ENCODE data around the gene OR2V1.
A peak's percentile ranks its signal among the peaks of the same experiment; 100 is the strongest.
"Not testable (repeated sequence)": the region's sequence is repeated elsewhere in the genome, so short reads cannot be mapped to it uniquely, and the experiment has no call there.

OR2V1 gene

DNA sequence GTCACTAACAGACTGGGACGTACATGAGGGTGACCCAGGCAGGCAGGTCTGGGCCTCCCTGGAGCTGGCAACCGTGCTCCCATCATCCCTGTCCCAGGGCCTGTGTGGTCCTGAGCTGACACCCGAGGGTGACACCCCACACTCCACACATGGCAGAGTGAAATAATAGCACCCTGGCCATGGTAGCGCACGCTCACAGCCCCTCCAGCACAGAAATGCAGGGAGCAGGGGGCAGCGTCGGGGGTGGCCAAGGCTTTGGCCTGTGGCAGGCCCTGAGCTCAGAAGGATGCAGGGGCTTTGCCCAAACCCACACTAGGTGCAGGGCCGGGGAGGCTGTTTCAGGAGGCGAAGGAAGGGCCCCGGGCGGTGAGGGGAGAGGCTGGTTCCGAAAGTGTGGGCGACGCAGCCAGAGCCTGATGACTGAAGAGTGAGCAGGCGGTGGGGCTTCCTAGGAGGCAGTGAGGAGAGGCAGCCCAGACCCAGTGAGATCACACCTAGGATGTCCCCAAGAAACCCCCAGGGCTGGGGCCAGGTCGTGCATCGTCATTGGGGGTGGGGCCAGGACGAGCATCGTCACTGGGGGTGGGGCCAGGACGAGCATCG lies 29.3 kb upstream of the OR2V1 start:
- DNase-seq = peak; percentile 3

DNA sequence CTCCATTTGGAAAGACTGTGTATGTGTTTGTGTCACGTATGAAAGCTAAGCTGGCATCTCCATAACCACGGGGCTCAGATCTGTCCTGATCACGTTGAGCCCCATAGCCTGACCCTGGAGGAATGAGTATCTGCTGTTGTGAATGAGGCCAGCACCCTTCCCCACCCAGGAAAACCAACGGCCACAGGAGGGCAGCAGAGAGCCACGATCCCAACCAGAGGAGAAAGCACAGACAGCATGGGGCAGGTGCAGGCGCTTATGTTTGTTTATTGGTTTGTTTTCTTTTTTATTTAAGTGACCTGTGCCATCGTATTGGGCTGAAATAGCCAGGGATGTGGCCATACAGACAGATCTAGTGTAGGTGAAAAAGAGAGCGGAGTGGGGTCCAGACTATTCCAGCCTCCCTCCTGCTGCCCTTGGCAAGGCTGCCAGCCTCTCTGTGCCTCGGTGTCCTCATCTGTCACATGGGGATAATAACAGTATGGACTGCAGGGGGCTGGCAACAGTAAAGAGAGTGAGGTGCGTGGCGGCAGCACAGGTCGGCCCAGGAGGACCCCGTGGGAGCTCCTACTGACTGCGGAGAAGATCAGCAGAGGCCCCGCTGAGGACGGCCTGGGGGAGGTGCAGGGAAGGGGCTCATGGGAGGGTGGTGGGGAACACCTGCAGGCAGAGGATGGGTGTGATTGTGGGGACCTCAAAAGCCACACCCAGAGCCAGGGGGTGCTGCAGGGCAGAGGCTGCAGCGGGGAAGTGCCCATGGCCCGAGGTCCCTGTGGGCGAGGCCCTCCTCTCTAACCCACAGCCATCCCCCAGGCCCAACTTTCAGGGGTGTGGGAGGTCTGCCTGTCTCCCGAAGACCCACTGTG lies 28.6 kb upstream of the OR2V1 start:
- peak; percentile 25 for DNase-seq

DNA sequence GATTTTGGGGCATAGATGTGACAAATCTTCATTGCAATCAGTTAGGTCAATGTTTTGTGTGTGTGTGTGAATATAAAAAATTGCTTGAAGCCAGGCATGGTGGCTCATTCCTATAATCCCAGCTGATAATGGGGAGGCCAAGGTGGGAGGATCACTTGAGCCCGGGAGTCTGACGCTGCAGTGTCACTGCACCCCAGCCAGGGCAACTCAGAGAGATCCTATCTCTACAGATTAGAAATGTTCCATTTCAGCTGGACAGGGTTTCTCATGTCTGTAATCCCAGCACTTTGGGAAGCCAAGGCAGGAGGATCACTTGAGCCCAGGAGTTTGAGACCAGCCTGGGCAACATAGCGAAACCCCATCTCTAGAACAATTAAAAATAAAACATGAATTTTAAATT lies 27.9 kb upstream of the OR2V1 start:
- no peak for DNase-seq

DNA sequence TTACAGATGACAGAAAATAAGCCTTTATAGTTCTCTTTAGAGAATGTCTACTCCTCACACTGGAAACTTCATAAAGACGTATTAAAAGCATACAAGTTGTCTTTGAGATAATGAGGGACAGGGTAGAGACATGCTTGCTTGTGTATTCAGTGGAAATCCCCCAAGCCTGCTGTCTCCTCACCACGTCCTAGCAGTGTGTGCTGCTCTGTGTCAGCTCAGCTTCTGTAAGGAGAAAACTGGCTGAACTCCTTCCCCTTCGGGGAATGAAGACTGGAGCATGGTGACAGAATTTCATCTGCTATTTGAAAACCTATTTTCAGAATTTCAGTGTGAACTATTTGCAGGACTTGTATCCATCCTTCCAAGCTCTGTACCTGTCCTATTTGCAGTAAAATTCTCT lies 25.8 kb upstream of the OR2V1 start:
- no peak for DNase-seq

DNA sequence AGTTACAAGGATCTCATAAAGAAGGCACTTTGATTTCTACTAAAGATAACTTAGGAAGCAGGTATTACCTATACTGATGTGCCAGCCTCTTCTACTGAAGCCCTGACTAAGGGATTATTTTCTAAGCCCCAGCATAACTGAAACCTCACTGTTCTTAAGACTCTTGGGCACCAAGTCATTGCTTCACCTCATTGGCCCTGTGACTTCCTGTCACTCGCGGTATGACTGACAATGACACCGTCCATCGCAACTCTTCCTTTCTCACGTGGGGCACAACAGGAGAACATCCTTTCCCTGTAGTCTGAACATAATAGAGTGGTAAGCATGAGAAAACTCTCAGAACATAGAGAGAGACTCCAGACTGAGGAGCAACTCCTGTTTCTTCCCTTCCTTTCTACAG lies 22.8 kb upstream of the OR2V1 start:
- no peak for DNase-seq

DNA sequence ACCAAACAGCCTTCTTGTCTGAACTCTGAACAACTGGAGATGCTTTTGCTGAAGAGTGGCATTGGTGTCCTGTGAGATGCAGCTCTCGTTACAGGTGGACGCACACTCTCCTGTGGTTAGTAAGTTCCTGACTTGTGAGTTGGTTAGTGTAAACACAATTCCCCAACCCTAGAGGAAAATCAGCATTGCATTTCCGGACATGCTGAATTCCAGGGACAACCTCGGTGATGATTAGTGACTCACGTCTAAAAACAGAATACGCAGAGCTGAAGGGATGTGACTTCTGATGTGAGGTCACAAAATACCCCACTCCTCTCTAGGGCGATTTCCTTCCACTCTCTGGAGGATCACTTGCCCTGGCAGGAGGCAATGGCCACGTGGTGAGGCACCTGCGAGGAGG lies 21.4 kb upstream of the OR2V1 start:
- DNase-seq = no peak

DNA sequence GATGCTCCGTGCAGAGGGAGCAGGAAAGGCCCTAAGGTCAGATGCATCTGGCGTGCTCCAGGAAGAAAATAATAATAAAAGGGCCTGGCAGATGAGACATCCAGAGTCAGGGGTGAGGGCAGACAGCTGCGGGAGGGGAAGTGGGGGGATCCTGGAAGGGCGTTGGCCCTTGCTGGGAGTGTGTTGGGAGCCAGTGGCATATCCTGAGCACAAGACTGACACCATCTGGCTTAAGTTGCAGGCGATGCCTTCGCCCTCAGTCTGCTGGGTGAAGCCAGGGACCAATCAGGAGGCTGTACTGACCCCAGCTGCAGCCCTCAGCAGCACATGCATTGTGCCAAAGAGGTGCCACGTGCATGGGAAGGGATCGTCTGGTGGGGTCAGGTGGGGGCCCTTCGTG lies 20.2 kb upstream of the OR2V1 start:
- peak; percentile 2 for DNase-seq

DNA sequence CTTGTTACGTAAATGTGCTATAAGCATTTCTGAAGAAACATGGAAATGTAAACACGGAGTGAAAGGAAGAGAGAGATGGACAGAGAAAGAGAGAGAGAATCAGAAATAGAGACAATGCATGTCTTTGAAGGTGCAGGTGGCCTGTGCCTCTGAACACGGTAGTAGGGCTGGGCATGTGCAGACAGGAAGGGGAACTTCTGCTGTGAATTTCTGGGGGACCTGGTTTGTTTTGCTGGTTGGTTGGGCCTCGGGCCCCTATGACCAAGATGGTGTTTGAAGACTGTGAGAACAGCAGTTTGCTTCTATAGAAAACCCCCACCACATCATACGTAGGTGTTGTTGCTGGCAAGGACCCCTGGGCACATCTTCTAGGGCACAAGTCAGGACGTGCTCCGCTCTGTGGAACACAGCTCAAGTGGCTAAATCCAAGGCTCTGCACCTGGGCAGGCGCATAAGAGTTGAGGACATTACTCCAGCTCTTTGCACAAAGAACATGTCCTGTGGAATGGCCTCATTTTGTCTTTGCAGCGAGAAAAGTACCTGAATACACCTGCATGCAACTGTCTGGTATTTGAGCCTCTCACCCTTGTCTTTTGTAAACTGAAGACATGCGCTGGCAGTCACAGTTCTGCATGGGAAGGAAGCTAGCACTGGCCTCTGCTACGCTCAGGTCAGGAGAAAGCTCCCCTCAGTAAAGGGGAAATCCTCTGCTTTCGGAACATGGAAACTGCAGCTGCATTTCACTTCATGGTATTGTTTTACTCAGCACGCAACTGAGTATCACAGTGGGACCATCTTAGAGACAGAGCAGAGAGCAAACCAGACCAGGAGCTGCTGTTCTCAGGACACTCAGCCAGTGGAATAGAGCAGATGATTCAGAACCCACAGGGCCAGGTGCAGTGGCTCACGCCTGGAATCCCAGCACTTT lies 19.1 kb upstream of the OR2V1 start:
- DNase-seq = no peak

DNA sequence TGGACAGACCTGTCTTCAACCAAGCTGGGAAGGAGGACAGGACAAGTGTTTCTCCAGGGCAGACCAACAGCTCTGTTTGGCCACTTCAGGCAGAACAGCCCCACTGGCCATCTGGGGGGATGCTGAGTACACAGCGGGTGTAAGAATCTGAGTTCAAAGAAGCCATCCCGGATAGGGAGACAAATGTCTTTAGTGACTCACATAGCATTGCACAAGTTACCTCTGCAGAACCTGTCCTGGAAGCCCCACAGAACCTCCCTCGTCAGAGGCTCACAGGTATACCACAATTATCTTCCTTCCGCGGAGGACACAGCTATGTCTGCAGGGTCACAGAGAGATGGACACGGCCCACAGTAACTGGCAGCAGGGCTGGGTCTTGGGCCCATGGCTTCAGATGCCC lies 18.4 kb upstream of the OR2V1 start:
- no peak for DNase-seq

DNA sequence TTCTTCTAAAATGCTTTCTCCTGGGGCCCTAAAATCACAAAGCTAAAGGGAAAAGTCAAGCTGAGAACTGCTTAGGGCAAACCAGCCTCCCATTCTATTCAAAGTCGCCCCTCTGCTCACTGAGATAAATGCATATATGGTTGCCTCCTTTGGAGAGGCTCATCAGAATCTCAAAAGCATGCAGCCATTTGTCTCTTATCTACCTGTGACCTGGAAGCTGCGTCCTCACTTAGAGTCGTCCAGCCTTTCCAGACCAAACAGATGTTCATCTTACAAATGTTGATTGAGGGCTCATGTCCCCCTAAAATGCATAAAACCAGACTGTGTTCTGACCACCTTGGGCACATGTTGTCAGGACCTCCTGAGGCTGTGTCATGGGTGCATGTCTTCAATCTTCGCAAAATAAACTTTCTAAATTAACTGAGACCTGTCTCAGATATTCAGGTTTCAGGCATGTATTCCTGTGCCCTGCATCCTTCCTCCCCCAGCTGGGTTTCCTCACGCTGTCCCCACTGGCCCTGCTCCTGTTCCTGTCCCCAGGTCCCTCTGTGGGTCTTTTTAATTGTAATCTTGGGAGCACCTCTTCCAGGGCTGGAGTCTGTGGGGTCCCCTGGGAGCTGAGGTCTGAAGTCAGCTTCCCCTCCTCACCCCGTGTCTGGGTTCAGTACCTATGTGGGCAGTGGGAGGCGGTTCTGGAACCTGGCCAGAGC lies 16.1 kb upstream of the OR2V1 start, which contains the start of gene OR2V2:
OR2V2 (plus strand) TSS at position 660 of the 710 bp plus-strand sequence. CDS start 7,357 bp downstream, outside the sequence.
- not testable (repeated sequence) for DNase-seq

DNA sequence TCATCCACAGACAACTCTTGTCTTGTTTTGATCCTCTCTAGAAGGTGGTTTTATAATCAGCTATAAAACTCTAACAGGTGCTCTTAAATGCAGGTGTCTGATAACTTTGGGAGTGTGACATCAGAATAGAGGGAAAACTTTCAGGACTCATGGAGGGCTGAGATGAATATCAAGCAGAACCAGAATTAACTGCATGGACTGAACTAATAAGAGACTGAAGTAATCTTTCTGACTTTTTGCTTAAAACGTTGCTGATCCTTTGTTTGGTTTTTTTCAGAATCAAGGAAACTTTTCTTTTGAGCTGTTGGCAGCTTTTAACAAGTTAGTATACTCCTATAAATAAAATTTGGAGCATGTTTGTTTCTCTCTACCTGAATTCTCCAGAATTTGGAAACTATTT lies 14.2 kb upstream of the OR2V1 start:
- no peak for DNase-seq

DNA sequence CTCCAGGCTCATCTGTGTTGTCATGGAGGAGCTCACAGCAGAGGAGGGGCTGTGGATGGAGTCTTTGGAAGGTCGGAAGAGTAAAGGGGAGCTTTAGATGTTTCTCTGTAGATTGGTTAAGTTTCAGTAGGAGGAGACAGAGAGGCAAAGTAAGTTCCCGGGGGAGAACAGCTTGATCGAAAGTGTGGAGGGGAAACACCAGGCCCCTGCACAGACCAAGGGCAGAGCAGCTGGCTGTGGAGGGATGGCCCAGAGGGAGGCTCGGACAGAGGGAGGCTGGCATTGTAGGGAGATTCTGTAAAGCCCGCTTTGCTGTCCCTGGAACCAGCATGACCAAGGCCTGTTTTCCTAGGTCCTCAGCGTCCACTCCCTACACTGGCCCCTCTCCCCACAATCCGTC lies 11.1 kb upstream of the OR2V1 start:
- DNase-seq = no peak

DNA sequence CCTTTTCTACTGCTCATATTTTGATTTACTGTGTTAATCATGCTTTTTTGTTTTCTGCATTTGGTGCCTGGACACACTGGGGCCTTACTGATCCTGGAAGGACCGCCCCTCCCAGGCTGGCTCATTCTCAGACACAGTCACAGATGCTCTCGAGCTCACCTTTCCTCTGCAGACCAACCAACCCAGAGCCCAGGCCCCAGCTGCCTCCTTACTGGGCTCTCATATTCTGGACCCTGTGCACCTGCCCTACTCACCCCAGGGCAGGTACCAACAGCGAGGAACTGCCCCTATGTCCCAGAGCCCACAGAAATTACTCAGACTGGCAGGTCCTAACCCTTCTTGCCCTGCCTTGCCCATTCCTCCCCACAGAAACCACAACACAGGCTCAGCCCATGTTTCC lies 9.8 kb upstream of the OR2V1 start:
- DNase-seq = no peak

DNA sequence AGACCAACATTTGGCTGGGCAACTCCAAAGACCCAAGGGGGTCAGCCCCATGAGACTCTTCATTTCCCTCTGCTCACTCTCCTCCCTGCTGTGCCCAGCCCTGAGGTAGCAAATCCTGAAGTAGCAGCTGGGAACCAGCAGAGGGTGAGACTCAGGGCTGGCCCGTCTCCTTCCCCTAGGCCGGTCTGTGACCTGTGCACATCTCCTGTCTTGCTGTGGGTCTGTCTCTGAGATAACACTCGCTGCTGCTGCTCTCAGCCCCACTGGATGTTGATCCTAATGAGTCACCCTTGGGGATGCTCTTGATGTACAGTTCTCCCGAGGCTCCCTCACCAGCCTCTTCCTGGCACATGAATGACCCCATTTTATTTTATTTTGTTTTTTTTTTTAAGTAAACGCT lies 7.3 kb upstream of the OR2V1 start:
- DNase-seq = no peak

DNA sequence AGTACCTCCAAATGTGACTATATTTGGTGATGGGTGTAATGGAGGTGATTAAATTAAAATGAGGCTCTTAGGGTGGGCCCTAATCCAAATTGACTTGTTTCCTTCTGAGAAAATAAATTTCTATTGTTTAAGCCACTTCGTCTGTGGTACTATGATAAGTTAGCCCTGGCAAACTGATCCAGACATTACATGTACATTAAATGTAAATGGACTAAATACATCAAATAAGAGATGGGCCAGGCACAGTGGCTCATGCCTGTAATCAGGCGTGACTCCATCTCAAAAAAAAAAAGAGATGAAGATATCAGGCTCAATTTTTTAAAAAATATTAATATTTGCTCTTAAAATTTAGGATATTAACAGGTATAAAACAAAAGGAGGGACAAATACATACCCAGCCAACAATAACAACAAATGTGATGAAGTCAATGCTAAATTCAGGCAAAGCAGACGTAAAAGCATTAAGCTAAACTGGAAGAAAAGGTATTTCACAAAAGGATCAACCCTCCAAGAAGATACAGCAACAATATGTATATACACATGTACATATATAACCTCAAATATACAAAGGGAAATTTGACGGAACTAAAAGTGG lies 5.5 kb upstream of the OR2V1 start:
- no peak for DNase-seq

DNA sequence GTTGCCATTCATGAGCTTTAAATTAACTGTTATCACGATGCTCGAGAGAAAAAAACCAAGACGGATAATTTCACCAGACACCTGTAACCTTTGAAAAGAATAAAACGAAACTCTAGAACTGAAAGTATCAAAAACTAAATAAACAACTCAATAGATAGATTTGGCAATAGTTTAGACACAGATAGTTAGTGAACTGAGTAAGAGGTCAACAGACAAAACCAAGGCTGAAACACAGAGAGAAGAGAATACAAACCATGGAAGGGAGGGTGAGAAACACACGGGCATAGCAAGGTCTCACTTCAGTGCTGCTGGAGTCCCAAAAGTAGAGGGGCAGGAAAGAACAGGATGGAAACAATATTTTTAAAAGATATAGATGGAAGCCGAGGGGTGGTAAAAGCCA lies 3.3 kb upstream of the OR2V1 start:
- no peak for DNase-seq

DNA sequence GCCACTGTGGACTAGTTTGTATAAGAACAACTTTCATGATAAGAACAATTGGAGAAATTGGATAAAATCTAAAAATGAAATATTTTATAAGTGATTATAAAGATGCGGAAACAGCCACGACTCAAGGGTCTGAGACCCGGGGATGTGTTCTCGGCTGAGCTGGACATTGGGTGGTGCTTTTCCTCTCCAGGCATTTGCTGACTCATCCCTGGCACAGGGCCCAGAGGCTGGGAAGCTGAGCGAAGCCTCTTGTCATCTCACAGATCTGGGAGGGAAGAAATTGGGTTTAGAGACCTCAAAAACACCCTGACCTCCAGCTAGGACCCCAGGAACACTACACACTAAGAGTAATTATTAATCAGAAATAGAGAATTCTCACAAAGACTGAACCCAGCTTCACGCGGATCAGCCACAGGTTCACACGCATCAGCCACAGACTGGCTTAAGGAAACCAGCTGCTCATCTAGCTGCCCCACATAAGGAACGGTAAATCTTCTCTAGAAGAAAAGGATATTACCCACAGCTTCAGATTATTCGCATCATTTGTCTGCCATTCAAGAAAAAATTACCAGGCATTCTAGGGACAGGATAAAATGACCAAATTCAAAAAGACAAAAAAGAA lies 2.8 kb upstream of the OR2V1 start:
- DNase-seq = peak; percentile 24

DNA sequence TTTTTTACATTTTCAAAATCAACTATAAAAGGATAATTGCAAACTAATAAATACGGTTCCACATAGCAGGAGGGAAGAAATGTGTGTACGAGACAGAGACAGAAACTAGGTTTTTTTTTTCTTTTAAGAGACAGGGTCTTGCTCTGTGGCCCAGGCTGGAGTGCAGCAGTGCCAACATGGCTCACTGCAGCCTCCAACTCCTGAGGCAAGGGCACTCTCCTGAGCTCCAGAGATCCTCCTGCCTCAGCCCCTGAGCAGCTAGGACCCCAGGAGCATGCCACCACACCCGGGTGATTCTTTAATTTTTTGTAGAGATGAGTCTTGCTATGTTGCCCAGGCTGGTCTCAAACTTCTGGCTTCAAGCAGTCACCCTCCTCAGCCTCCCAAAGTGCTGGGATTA lies 2.1 kb upstream of the OR2V1 start:
- DNase-seq = no peak

DNA sequence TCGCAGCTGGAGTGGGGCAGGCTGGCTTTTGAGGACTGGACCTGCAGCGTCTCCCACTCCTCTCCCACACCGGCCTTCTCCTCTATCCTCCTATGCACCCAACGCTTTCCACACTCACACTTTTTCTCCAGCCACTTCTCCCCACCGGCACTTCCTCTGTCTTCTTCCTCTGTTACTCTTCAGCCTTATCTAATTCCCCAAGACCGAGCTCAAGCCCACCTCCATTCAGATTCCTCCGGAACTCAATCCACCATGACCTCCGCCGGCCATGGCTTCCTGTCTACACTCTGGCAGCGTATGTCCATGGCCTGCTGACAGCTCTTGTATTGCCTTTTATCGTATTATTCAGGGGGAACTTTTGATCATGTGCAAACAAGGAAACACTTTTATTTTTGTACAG lies 545 bp upstream of the OR2V1 start:
- no peak for DNase-seq

DNA sequence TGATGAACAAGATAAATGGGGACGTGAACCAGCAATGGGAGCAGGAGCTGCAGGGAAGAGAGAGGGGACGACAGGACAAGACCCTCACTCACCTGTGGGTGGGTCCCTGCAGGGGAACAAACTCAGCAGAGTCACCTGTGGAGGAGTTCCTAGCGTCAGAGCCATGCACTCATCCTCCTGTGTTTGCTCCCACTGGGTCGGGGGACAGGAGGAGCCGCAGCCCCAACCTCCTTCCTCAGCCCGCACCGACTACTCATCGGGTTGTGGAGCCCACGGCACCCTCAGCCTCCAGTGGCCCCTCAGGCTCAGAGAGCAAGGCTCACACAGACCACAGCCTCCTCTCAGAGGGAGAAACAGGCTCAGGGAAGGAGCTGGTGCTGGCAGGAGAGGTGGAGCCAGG lies 888 bp downstream of the OR2V1 start:
- not testable (repeated sequence) for DNase-seq

DNA sequence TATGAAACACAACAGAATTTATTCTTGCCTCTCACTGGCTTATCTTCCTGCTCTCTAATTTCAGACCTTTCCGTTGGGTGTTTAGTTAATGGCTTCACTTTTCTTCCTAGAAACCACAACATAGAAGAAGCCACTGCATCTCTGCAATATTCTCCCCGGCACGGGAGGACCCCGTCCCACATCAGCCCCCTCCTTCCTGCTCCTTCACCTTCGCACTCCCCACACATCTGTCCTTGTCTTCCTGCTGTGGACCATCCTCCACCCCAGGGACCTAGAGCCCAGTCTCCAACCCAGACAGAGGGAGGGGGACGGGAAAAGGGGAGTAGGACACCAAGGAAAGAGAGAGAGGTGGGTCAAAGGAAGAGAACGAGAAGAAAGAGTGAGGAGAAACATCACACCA lies 1.4 kb downstream of the OR2V1 start:
- DNase-seq = no peak
